HG03066 (cell line): ENCODE measurements around the gene GDPD5.

Source experiments
- ATAC-seq: cut with Tn5 transposase; IDR thresholded peaks from one replicate; pipeline ENCODE4 v1.9.1; 2021; ENCODE audit warnings: low read depth; ENCODE audit not compliant: unreplicated experiment

The GDPD5 gene

GRCh38 chr11:75536786-75537641 lies 11.3 kb upstream of the GDPD5 start:
- ATAC-seq: peak; percentile 71

GRCh38 chr11:75535071-75535470 lies 9.3 kb upstream of the GDPD5 start:
- ATAC-seq: no peak

- ATAC-seq: no peak
These were observed 8.7 kb upstream of the GDPD5 start for GRCh38 chr11:75534259-75535069.

GRCh38 chr11:75533896-75534258 lies 8.1 kb upstream of the GDPD5 start:
- no peak for ATAC-seq

GRCh38 chr11:75532200-75533048 lies 6.7 kb upstream of the GDPD5 start:
- no peak for ATAC-seq

GRCh38 chr11:75531325-75531724 lies 5.6 kb upstream of the GDPD5 start:
- no peak for ATAC-seq

GRCh38 chr11:75530577-75530976 lies 4.8 kb upstream of the GDPD5 start:
- no peak for ATAC-seq

GRCh38 chr11:75527938-75528735 lies 2.4 kb upstream of the GDPD5 start:
- no peak for ATAC-seq

GRCh38 chr11:75527130-75527529 lies 1.4 kb upstream of the GDPD5 start:
- ATAC-seq: no peak

- ATAC-seq: no peak
These were observed 426 bp upstream of the GDPD5 start for GRCh38 chr11:75526192-75526541.

- no peak for ATAC-seq
These were observed 892 bp downstream of the GDPD5 start for GRCh38 chr11:75524665-75525432.

GRCh38 chr11:75523811-75524664 lies 1.7 kb downstream of the GDPD5 start:
- ATAC-seq: no peak

- ATAC-seq: no peak
These were observed 2.6 kb downstream of the GDPD5 start for GRCh38 chr11:75523189-75523588.

GRCh38 chr11:75522286-75523044 lies 3.3 kb downstream of the GDPD5 start:
- ATAC-seq: no peak

- no peak for ATAC-seq
These were observed 5.1 kb downstream of the GDPD5 start for GRCh38 chr11:75520688-75521087.

GRCh38 chr11:75518771-75519653 lies 6.7 kb downstream of the GDPD5 start:
- no peak for ATAC-seq

GRCh38 chr11:75518204-75518549 lies 7.6 kb downstream of the GDPD5 start:
- ATAC-seq: no peak
